Esophagus (tissue), 2 donors: ENCODE results near the gene AP3B2. TPM values are rescaled to one million over a fixed set of nuclear protein-coding genes. Genes with fewer than 3 reads are reported as not detected.
"Not testable (repeated sequence)": the region's sequence is repeated elsewhere in the genome, so short reads cannot be mapped to it uniquely, and the experiment has no call there.

Source experiments
- H3K27ac ChIP-seq, 2 donors: one replicate each; pipeline ENCODE4 v1.5.1; 2013; ENCODE audit warnings: low read depth in 2 of 2, mild to moderate bottlenecking in 2 of 2, inconsistent platforms in 1 of 2, low read length in 1 of 2, moderate library complexity in 1 of 2
- H3K27me3 ChIP-seq, 2 donors: one replicate each; pipeline ENCODE4 v1.6.1; 2013; ENCODE audit warnings: low read length in 2 of 2, control low read depth in 1 of 2, mild to moderate bottlenecking in 1 of 2; ENCODE audit not compliant: insufficient read depth in 2 of 2, control insufficient read depth in 1 of 2
- H3K36me3 ChIP-seq, 2 donors: one replicate each; pipeline ENCODE4 v1.6.1; 2013; ENCODE audit warnings: low read length in 1 of 2; ENCODE audit not compliant: control insufficient read depth in 2 of 2, insufficient read depth in 2 of 2
- H3K4me1 ChIP-seq, 2 donors: one replicate each; pipeline ENCODE4 v1.6.1; 2013; ENCODE audit warnings: low read length in 1 of 2; ENCODE audit not compliant: control insufficient read depth in 2 of 2, insufficient read depth in 2 of 2
- H3K4me3 ChIP-seq, 2 donors: one replicate each; pipeline ENCODE4 v1.5.1; 2013; ENCODE audit warnings: low read length in 2 of 2, mild to moderate bottlenecking in 2 of 2, low read depth in 1 of 2, moderate library complexity in 1 of 2
- H3K9me3 ChIP-seq, 2 donors: one replicate each; pipeline ENCODE4 v1.6.1; 2013; ENCODE audit warnings: mild to moderate bottlenecking in 2 of 2, low read depth in 1 of 2, low read length in 1 of 2, moderate library complexity in 1 of 2; ENCODE audit not compliant: control insufficient read depth in 2 of 2, insufficient read depth in 1 of 2
- WGBS, 2 donors: extraction: QIAGEN DNeasy Blood & Tissue Kit; methylation state at CpG; one replicate each; pipeline ENCODE4 v1.1.7; 2013; 5-methylcytosine and 5-hydroxymethylcytosine counted together
- polyA plus RNA-seq, 2 donors: library from polyadenylated mRNA; stranded (reverse); fragments of 200-250 nt; gene quantifications; one replicate each; pipeline ENCODE4 v1.2.3, GENCODE V29; 2013
- donor health status: healthy with polysubstance abuse.
- donor health status: Bipolar disorder and iron deficiency.

AP3B2 gene
- polyA plus RNA-seq, 2 donors = 1.1 to 2.8 TPM

GRCh38 chr15:82646250-82647044, 63.2 kb downstream of the AP3B2 start:
- Histone ChIP-seq H3K36me3 (no peaks in the 10 kb centered on the region), H3K4me1 (peaks cover 7 to 10% of the 10 kb centered on the region in 2 donors), H3K9me3 (peaks cover 0 to 4% of the 10 kb centered on the region in 2 donors), H3K27me3 (peaks cover 6 to 12% of the 10 kb centered on the region in 2 donors), H3K4me3 (peak overlapping the region in 1 of 2 donors; percentile 38), H3K27ac (no peak overlapping the region)
- WGBS, 2 donors = 15 to 20% methylated on average over 49 to 56 of the region's 56 CpGs

GRCh38 chr15:82644967-82645852, 64.5 kb downstream of the AP3B2 start:
- not testable (repeated sequence) for H3K9me3 ChIP-seq, H3K27ac ChIP-seq, H3K4me3 ChIP-seq, H3K36me3 ChIP-seq, H3K4me1 ChIP-seq
- 86 to 87% methylated on average over 34 of the region's 34 CpGs for WGBS, 2 donors
- H3K27me3 ChIP-seq = peaks cover 6 to 12% of the 10 kb centered on the region in 2 donors

- H3K36me3 ChIP-seq = no peaks in the 10 kb centered on the region
- H3K9me3 ChIP-seq = peaks cover 0 to 4% of the 10 kb centered on the region in 2 donors
- H3K27me3 ChIP-seq = peaks cover 2 to 12% of the 10 kb centered on the region in 2 donors
- H3K27ac ChIP-seq = no peak overlapping the region
- H3K4me1 ChIP-seq = peaks cover 7 to 10% of the 10 kb centered on the region in 2 donors
- no peak overlapping the region for H3K4me3 ChIP-seq
- 69 to 73% methylated on average over 3 of the region's 3 CpGs for WGBS, 2 donors
These were observed 65.7 kb downstream of the AP3B2 start for GRCh38 chr15:82643992-82644391.

GRCh38 chr15:82642656-82643055, 67.0 kb downstream of the AP3B2 start:
- H3K4me3 ChIP-seq = no peak overlapping the region
- H3K27ac ChIP-seq = no peak overlapping the region
- whole genome bisulfite sequencing, 2 donors = 44 to 51% methylated on average over 3 of the region's 3 CpGs
- peaks cover 0 to 4% of the 10 kb centered on the region in 2 donors for H3K9me3 ChIP-seq
- peaks cover 7 to 10% of the 10 kb centered on the region in 2 donors for H3K4me1 ChIP-seq
- H3K36me3 ChIP-seq = no peaks in the 10 kb centered on the region
- H3K27me3 ChIP-seq = peaks cover 0 to 12% of the 10 kb centered on the region in 2 donors

- Histone ChIP-seq H3K36me3 (no peaks in the 10 kb centered on the region), H3K4me1 (no peaks in the 10 kb centered on the region), H3K27me3 (peaks cover 0 to 3% of the 10 kb centered on the region in 2 donors), H3K27ac (no peak overlapping the region), H3K4me3 (no peak overlapping the region), H3K9me3 (no peaks in the 10 kb centered on the region)
- WGBS, 2 donors = 33 to 34% methylated on average over 2 of the region's 2 CpGs
These were observed 68.4 kb downstream of the AP3B2 start for GRCh38 chr15:82641129-82641798.

- Histone ChIP-seq H3K27me3 (peaks cover 0 to 3% of the 10 kb centered on the region in 2 donors), H3K27ac (no peak overlapping the region), H3K4me1 (no peaks in the 10 kb centered on the region), H3K4me3 (no peak overlapping the region), H3K36me3 (no peaks in the 10 kb centered on the region), H3K9me3 (no peaks in the 10 kb centered on the region)
- 68 to 75% methylated on average over 3 of the region's 3 CpGs for WGBS, 2 donors
These were observed 69.0 kb downstream of the AP3B2 start for GRCh38 chr15:82640672-82641071.

- no peak overlapping the region for H3K4me3 ChIP-seq
- no peak overlapping the region for H3K27ac ChIP-seq
- no peaks in the 10 kb centered on the region for H3K9me3 ChIP-seq
- WGBS, 2 donors = 53 to 57% methylated on average over 2 of the region's 2 CpGs
- H3K27me3 ChIP-seq = no peaks in the 10 kb centered on the region
- H3K36me3 ChIP-seq = no peaks in the 10 kb centered on the region
- no peaks in the 10 kb centered on the region for H3K4me1 ChIP-seq
These were observed 73.9 kb downstream of the AP3B2 start for GRCh38 chr15:82635798-82636197.

GRCh38 chr15:82630033-82630432, 79.6 kb downstream of the AP3B2 start:
- Histone ChIP-seq H3K4me3 (no peak overlapping the region), H3K27ac (no peak overlapping the region), H3K4me1 (no peaks in the 10 kb centered on the region), H3K36me3 (no peaks in the 10 kb centered on the region), H3K27me3 (no peaks in the 10 kb centered on the region), H3K9me3 (no peaks in the 10 kb centered on the region)
- 61 to 62% methylated on average over 4 of the region's 4 CpGs for WGBS, 2 donors

GRCh38 chr15:82625136-82625535, 84.5 kb downstream of the AP3B2 start:
- H3K4me1 ChIP-seq = no peaks in the 10 kb centered on the region
- 83 to 87% methylated on average over 4 of the region's 4 CpGs for WGBS, 2 donors
- no peaks in the 10 kb centered on the region for H3K9me3 ChIP-seq
- H3K36me3 ChIP-seq = no peaks in the 10 kb centered on the region
- H3K27me3 ChIP-seq = no peaks in the 10 kb centered on the region
- H3K27ac ChIP-seq = no peak overlapping the region
- no peak overlapping the region for H3K4me3 ChIP-seq
